Omental fat pad (tissue), 4 donors: ENCODE data around the gene CATSPERB. TPM values are rescaled to one million over a fixed set of nuclear protein-coding genes. Genes with fewer than 3 reads are reported as not detected.
"Not testable (repeated sequence)": the region's sequence is repeated elsewhere in the genome, so short reads cannot be mapped to it uniquely, and the experiment has no call there.

Source experiments
- ATAC-seq: fragments of 150-250 bp; one replicate; pipeline ENCODE4 v1.9.1; 2016; ENCODE audit warnings: mild to moderate bottlenecking, moderate library complexity; ENCODE audit not compliant: low FRiP score
- DNase-seq: peaks from one replicate; pipeline ENCODE4 v3.0.0-alpha.2; 2019; ENCODE audit warnings: low spot score
- CTCF ChIP-seq, 3 donors: fragments of 450-650 bp; IDR thresholded peaks; one replicate each; pipeline ENCODE4 v1.5.1; 2016 to 2017; ENCODE audit warnings: antibody characterized with exemption in 3 of 3, mild to moderate bottlenecking in 3 of 3, moderate library complexity in 2 of 3
- total RNA-seq, 4 donors: library from RNA; depleted of rRNA; stranded (reverse); fragments of >200 nt; gene quantifications; one replicate each; pipeline ENCODE4 v1.1.0, GENCODE V29; 2016

Gene CATSPERB
- total RNA-seq, 4 donors from 2014 or later: 4.5 to 11.5 (median 4.8) TPM

GRCh38 chr14:91573894-91574837, 157.7 kb downstream of the CATSPERB start:
- no peak for DNase-seq
- TF ChIP-seq CTCF (IDR thresholded peaks at IDR 0.05): no peak
- peak; percentile 75 for ATAC-seq

GRCh38 chr14:91573528-91573893, 158.4 kb downstream of the CATSPERB start:
- ATAC-seq: no peak
- no peak for DNase-seq

GRCh38 chr14:91570021-91570420, 161.9 kb downstream of the CATSPERB start:
- no peak for ATAC-seq
- DNase-seq: no peak
- no peak for TF ChIP-seq CTCF (IDR thresholded peaks at IDR 0.05)

More at GRCh38 chr14:91573528-91573893, 158.4 kb downstream of the CATSPERB start:
- no peak for TF ChIP-seq CTCF (IDR thresholded peaks at IDR 0.05)

GRCh38 chr14:91569301-91569700, 162.6 kb downstream of the CATSPERB start:
- DNase-seq (no peak), ATAC-seq (no peak)
- no peak for TF ChIP-seq CTCF (IDR thresholded peaks at IDR 0.05)

- no peak for DNase-seq
These were observed 163.3 kb downstream of the CATSPERB start for GRCh38 chr14:91568626-91569025.

GRCh38 chr14:91567827-91568226, 164.1 kb downstream of the CATSPERB start:
- DNase-seq, ATAC-seq: not testable (repeated sequence)

More at GRCh38 chr14:91568626-91569025, 163.3 kb downstream of the CATSPERB start:
- no peak for TF ChIP-seq CTCF (IDR thresholded peaks at IDR 0.05)
- ATAC-seq: no peak

- no peak for TF ChIP-seq CTCF (IDR thresholded peaks at IDR 0.05)
- no peak for ATAC-seq
- no peak for DNase-seq
These were observed 176.4 kb downstream of the CATSPERB start for GRCh38 chr14:91555531-91555930.
